ENCODE data around the gene POLR3G.

POLR3G gene

GRCh38 chr5:90474235-90475107 is at the start of gene POLR3G, which contains the start of gene MBLAC2:
Gene POLR3G, plus strand, starts transcription at chr5:90474864. Its CDS starts 10,704 bp downstream, at chr5:90485568.
Gene MBLAC2, minus strand, starts transcription at chr5:90474771. Its CDS starts 479 bp downstream, at chr5:90474292.
- DNase-seq: peak; percentile 90

- DNase-seq: peak; percentile 19
Observed at GRCh38 chr5:90434116-90434714, 40.4 kb upstream of the POLR3G start.

GRCh38 chr5:90437663-90438062 is 37.0 kb upstream of the POLR3G start:
- DNase-seq: no peak

DNA sequence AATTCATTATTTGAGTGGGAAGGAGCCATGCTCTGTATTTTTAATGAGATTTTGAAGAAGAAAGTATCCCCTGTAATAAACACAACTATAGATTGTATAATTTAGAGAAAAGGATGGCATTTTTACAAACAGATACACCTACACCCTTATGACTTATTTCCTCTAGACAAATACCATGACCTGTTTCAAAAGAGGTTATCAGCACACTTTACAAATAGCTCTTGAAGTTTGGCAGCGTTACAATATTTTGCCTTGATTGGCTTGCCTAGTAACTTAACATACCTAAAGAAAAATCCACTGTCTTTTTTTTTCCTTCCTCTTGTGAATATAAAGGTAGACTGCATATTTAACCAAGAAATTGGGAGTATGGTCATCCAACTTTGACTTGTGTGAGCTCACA is 36.6 kb upstream of the POLR3G start:
- no peak for DNase-seq

GRCh38 chr5:90440644-90441043 is 34.0 kb upstream of the POLR3G start:
- DNase-seq: no peak

DNA sequence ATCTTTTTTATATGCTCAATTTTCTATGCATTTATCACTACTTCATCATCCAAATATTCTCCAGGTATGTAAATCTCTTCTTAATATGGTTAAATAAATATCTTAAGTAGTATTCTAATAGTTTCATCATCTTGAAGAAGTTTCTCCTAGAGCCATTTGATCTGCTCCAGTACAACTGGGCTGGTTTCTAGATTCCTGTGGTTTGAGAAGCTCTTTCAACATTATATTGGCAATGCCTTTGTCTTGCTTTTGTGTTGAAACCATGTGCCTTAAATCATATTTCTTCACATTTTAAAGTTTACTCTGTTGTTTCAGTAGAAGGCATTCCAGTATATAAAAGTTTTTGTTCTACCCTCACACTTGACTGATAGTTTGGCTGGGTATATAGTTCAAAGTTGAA is 27.7 kb upstream of the POLR3G start:
- DNase-seq: no peak

DNA sequence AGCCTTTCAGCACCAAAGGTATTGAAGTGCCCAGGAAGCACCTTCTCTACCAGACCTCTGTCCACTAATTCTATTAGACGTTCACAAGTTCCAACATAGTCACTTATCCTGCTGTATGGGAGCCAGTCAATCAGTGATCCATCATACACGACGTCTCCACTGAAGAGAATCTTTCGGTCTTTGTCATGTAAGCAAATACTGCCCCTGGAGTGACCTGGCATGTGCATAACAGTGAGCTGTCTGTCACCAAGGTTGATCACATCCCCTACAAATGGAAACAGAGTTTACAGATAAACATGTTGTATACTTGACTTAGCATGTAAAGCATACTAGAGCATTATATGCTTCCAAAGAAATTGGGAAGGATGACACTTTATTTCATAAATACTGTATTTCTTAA is 13.4 kb upstream of the POLR3G start:
- no peak for DNase-seq

DNA sequence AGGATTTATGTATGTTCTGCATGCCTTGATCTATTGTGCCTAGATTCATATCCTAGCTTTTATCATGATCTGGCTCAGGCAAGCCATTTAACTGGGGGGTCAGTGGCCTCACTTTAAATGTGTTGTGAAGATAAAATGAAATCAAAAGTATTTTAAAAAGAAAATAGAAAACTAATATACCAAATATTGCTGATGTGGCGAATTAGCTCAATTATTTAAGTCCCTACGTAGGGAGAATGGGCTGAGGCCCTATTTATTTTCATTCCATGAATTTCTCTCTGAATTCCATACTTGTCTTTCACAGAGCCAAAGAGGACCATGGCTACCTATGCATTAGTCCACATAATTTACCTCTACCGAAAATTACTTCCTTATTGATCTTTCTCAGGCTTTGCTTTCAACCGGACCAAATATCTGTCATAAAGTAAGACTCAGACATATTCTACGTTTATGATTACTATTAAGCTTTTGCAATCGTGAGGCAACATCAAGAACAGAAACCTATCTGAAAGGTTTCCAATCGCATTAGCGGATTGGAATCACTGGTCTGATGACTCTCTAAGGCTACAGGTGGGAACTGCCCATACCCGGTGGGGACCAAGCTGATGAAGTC is 1.8 kb upstream of the POLR3G start:
- no peak for DNase-seq

- peak; percentile 49 for DNase-seq
Observed at GRCh38 chr5:90473396-90474234, 1.0 kb upstream of the POLR3G start.

- DNase-seq: peak; percentile 82
Observed at GRCh38 chr5:90475436-90475980, 844 bp downstream of the POLR3G start.

- DNase-seq: no peak
Observed at GRCh38 chr5:90476391-90476790, 1.7 kb downstream of the POLR3G start.

- DNase-seq: no peak
Observed at GRCh38 chr5:90477073-90477472, 2.4 kb downstream of the POLR3G start.

GRCh38 chr5:90477621-90478215 is 3.1 kb downstream of the POLR3G start:
- DNase-seq: no peak

GRCh38 chr5:90479611-90480385 is 5.1 kb downstream of the POLR3G start:
- no peak for DNase-seq

GRCh38 chr5:90480699-90481098 is 6.0 kb downstream of the POLR3G start:
- no peak for DNase-seq

DNA sequence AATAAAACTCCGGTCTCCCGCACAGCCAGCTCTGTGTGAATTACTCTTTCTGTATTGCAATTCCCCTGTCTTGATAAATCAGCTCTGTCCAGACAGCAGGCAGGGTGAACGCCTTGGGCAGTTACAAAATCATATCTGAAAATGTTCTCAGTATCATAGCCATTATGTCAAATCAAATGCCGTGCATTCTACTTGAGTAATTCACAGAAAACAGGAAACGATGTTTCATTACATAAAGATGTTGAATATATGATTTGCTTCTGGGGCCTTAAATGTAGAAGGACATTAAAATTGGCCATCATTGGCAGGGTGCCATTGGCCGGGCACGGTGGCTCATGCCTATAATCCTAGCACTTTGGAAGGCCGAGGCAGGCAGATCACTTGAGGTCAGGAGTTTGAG is 8.5 kb downstream of the POLR3G start:
- no peak for DNase-seq

DNA sequence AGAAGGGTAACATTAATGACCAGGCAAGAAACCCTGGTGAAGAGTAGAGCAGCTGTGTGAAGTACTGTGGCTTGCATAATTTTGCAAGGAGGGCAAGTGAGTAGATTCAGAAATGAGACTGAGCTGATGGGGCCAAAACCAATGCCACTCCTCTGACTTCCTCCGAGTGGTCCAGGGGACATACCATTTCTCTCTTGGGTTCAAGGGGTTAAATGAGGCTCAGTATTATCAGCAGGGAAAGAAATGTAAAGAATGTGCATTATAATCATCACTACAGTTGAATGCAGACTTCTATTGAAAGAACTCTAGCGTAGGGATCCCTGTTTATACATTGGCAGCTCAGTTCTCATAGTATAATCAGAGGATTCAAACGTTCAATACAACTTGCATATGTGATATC is 9.9 kb downstream of the POLR3G start:
- no peak for DNase-seq

GRCh38 chr5:90488791-90489190 is 14.1 kb downstream of the POLR3G start:
- no peak for DNase-seq

DNA sequence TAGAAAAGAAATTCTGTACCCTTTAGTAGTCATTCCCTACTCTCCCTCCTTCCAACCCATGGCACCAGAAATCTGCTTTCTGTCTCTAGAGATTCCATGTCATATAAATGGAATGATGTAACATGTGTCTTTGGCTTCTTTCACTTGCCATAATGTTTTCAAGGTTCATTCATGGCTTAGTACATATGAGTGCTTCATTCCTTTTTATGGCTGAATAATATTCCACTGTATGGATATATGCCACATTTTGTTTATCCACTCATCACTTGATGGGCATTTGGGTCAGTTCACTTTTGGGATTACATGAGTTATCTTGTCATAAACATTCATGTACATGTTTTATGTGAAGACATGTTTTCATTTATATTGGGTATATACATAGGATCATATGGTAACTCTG is 19.4 kb downstream of the POLR3G start:
- DNase-seq: no peak

DNA sequence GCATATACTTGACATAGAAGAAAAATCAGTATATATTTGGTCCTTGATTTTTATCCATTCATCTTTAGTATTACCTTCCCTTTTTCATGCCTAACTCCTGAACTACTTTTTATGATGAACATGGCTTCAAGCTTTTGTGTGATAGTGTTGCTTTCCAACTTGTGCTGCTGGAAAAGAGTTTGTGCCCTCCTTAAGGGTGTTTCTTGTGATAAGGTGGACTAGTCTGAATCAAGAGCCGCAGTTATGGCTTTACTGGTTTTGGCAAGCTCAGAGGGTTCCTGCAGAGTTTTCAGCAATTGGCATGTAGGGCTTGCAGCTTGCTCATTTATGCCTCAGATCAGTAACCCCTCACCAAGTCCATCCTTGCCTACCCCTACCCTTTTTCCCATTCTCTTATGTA is 20.5 kb downstream of the POLR3G start:
- DNase-seq: no peak

DNA sequence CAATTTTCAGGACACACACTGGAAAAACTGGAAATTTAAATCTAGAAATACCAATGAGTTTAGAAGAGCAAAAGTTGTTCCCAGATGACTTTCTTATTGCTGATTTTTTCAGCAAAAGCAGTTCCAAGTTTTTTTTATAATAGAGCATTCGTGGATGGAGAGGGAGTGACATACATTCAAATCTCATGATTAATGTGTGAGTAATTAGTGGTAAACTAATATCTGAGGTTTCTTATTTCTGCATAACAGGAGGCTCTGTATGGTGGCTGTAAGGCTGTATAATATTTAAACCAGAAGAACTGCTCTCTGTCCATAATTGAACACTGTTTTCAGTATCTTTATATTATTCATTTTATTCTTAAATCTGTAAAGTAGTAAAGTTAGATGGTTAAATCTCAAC is 28.9 kb downstream of the POLR3G start:
- no peak for DNase-seq
